Right forelimb (tissue), 1 donor: ENCODE measurements around the gene ZCCHC17.

Experiments used
- DNase-seq: peaks from one replicate; pipeline ENCODE4 v3.0.0-alpha.2; 2018

ZCCHC17 gene

DNA sequence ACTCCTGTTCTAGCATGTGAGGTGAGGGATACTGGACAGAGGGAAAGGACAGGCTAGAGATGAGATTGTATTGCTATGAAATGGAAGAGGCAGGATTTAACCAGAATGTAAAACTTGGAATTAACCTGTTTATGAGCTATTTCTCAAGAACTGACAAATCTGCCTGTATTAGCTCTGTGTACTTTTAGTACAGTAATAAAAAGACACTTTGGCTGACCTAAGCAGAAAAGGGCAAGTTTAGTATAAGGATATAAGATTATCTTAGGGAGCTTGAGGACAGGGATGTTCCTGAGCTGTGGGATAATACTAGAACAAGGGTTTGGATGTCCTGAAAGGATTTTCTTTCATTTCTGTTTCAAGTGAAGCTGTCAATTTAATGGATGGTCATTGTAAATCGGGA is 11.2 kb downstream of the ZCCHC17 start:
- DNase-seq: no peak

DNA sequence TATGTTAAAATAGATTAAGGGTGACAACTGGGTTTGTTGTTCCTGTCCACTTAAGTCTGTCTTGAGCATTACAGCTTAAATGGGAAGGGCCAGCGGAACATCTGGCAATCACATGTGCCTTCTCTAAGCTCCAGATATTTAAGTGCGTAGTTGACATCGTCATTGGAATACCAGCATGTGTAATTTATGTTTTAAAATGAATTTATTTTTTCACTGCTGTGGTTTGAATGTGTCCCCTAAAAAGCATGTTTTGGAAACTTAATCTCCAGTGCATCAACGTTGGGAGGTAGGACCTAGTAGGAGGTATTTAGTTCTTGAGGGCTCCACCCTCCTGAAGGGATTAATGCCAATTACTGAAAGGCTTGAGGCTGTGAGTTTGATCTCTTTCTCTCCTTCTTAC is 13.4 kb downstream of the ZCCHC17 start:
- DNase-seq: no peak

DNA sequence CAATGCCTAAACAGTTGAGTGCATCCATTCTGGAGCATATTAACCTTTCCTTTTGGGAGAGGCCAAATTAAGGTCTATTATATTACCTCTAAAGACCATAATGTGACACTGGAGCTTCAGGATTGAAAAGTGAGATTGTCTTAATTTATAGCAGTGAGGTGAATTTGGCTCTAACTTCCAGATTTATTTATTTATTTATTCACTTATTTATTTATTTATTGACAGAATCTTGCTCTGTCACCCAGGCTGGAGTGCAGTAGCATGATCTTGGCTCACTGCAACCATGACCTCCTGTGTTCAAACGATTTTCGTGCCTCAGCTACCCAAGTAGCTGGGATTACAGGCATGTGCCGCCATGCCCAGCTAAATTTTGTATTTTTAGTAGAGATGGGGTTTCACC is 19.1 kb downstream of the ZCCHC17 start:
- DNase-seq: no peak

DNA sequence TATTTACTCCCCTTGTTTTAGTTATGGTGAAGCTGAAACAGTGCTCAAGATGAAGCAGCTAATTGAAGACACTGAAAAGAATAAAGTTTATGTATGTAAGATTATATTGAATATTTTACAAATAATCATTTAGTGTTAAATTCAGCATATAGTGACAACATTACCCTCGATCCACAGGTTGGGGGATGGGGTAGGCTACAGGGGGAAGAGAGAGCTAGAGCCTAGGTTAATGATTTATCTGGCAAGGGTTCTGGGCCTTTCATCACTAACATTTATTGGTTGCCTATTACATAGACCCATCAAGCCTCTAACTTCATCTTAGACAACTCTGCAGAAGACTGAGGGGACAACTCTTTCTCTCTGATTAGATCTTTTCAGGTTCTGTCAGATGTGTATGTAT is 21.3 kb downstream of the ZCCHC17 start:
- DNase-seq: no peak

DNA sequence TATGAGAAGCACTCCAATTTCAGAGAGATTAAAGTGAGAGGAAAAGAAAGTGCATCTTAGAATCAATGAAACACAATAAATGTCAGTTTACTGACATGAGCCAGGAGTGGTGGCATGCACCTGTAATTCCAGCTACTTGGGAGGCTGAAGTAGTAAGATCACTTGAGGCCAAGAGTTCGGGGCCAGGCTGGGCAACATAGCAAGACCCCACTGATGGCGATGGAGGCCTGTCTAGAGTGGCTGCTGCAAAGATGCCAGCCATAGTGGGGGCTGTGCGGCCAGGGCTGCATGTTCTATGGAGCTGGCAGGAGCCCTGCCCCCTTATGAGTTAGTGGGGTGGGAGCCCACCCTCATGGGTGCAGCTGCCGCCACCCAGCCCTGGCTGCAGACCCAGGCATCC is 27.3 kb downstream of the ZCCHC17 start:
- no peak for DNase-seq

DNA sequence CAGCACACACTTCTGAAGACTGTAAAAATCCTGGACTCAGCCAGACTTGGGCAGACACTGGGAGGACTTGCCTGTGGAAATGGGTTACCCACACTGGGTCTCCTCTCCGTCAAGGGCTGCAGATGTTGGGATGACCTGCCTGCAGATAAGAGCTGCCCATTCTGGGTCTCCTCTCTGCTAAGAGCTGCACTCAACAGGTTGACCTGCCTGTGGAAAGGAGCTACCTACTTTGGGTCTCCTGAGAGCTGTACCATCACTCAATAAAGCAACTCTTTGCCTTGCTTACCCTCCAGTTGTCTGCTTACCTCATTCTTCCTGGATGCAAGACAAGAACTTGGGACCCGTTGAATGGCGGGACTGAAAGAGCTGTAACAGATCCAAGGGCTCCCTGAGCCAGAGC is 28.2 kb downstream of the ZCCHC17 start:
- DNase-seq: no peak

DNA sequence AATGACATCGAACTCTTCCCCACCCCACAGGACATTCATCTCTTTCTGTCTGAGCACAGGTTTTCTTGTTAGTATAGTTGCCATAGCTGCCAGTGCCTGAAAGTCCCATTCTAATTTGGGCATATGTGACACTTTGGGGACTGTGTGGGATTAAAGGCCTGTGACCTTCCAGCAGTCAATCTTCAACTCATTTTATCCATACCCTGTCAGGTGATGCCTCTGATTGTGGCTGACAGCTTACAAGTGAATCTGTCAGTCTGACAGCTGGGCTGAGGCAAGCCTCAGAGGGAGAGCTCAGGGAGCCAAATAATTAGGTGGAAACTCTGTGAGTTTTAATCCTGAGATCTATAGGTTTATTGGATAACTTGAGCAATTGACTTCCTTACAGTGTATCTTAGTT is 29.6 kb downstream of the ZCCHC17 start:
- DNase-seq: no peak

DNA sequence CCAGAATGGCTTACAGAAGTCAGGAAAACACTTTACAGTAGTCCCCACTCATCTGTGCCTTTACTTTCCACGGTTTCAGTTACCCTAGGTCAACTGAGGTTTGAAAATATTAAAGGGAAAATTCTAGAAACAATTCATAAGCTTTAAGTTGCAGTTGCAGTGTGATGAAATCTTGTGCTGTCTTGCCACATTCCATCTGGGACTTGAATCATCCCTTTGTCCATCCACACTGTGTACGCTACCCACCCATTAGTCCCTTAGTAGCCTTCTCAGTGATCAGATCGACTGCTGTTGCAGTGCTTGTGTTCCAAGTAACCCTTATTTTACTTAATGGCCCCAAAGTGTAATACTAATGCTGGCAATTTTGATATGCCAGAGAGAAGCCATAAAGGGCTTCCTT is 30.5 kb downstream of the ZCCHC17 start:
- DNase-seq: no peak

DNA sequence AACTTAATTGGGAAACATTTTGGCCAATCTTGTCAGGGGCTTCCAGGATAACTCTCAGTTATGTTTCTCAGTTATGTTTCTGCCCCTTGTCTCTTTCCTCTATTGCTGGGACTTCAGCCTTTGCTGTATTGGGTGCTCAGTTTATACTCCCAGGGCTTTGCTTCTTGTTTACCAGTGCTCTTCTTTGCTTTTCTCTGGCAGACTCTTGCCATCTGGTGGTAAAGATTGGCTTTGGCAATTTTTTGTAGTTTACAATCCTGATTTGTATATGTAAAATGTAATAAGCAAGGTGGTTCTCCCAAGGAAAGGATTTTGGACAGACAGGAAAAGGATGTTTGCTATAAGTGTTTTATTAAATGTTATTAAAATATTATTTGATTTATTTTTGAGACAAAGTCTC is 38.2 kb downstream of the ZCCHC17 start:
- DNase-seq: no peak

DNA sequence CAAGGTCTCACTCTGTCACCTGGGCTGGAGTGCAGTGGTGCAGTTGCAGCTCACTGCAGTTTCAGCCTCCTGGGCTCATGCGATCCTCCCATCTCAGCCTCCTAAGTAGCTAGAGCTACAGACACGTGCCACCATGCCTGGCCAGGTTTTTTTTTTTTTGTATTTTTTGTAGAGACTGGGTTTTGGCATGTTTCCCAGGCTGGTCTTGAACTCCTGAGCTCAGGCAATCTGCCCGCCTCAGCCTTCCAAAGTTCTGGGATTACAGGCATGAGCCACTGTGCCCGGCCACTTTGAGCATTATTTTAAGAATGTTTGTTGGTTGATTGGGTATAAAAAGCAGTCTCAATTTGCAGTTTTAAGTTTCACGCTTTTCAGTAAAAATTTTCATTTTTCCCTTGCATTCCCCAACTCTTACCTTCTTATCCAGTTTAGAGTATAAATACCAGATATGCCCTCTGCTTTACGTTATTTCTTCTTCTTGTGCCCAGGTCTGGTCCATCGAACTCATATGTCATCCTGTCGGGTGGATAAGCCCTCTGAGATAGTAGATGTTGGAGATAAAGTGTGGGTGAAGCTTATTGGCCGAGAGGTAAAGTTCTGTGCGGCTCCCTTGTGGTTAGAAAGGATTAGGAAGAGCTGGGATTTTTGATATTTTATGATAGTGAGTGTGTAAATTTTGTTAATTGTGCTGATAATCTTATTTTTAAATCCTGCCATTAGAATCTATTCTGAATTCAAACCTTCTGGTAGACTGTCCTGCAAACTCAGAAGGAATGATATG is 40.0 kb downstream of the ZCCHC17 start:
- DNase-seq: no peak

DNA sequence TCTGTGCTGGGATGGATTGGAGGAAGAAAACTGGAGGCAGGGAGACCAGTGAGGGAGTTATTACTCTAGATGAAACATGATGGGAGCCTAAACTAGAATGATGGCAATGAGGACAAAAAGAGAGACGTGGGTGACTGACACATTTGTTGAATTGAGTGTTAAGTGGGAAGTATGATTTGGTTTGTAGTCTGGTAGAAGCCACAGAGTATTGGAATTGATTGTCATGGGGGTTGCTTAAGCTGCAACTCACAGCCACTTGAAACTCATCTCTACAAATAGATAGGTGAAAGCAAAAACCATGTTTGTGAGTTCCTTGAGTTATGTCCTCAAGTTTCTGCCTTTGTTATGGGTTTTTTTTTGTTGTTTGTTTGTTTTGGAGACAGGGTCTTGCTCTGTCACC is 47.7 kb downstream of the ZCCHC17 start:
- DNase-seq: no peak

DNA sequence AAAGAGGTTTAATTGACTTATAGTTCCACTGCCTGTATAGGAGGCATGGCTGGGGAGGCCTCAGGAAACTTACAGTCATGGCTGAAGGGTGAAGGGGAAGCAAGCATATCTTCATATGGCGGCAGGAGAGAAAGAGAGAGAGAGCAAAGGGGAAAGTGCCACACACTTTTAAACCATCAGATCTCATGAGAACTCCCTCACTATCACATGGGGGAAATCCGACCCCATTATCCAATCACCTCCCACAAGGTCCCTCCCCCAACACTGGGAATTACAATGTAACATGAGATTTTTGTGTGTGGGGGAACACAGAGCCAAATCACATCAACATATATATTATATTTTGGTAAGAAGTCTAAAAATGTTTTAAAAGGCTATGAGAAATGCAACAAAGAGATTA is 48.8 kb downstream of the ZCCHC17 start:
- DNase-seq: no peak

DNA sequence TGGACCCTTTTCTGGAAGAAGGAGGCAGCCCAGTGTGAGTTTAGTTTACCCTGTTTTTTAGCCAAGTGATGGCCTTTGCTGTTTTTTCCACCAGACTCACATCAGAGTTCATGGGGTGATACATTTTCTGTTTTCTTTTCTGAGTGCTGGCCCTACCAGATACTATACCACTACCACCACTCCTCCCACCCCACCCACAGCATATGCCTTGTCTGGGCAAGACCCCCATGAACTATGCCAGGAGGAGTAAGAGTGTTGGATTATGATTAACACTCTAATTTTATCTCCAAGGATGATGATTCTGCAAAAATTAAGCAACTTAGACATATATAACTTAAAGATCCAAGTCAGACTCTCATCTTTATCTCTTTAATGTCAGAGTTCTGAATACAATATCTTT is 50.0 kb downstream of the ZCCHC17 start:
- DNase-seq: no peak

DNA sequence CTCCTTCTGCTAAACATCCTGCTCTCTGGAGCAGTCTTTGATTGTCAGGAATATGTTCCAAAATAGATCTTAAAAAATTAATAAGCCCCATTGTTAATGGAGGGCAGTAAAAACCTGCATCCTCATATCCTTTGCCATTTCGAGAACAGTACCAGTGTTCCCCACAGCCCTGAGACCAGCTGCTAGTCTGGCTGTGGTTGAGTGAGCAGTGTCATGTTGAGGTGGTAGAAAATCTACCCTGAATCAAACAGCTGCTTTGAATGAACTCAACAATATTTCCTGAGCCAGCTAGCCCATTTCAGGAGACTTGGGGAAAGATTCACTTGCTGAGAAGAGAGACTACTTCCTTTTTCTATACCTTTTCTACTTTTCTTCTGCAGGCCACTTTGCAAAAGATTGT is 51.6 kb downstream of the ZCCHC17 start:
- no peak for DNase-seq

DNA sequence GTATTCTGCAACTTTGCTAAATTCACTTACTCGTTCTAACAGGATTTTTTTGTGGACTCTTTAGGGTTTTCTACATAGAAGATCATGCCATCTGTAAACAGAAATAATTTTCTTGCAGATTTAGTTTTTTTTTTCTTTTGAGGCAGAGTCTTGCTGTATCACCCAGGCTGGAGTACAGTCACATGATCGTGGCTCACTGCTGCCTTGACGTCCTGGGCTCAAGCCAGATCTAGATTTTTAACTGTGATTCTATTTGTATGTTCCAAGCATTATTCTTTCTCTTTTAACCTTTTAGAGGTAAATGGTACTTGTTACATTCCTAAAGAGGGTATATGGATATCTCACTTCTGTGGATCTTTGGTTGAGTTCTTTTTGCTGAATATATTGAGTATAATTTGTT is 57.5 kb downstream of the ZCCHC17 start:
- DNase-seq: no peak

DNA sequence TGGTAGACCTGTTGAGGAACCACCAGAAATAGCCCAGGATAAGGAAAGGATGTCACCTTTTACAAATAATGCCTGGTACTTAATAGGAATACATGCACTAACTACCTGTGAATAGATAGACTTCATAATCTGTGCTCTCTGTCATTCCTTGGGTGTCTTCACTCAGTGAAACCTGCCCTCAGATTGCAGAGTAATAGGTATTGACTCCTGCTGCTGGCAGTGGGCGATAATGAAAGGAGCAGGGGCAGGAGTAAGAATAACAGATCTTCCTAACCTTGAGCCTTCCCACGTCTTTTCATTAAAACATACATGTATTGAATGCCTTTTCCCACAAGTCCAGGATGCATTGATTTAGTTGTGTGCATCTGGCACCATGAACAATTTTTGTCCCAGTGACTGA is 59.6 kb downstream of the ZCCHC17 start:
- DNase-seq: no peak

DNA sequence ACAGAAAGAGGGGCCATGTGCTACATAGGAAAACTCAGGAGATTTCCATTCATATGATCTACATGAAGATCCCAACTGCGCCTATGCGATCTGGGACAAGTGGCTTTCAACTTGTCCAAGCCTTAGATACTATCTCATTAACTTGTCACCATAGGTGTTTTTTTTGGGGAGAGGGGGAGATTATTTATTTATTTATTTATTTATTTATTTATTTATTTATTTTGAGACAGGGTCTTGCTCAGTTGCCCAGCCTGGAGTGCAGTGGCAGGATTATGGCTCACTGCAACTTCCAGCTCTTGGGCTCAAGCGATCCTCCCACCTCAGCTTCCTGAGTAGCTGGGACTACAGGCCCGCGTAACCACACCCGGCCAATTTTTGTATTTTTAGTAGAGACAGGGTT is 64.8 kb downstream of the ZCCHC17 start:
- DNase-seq: no peak

DNA sequence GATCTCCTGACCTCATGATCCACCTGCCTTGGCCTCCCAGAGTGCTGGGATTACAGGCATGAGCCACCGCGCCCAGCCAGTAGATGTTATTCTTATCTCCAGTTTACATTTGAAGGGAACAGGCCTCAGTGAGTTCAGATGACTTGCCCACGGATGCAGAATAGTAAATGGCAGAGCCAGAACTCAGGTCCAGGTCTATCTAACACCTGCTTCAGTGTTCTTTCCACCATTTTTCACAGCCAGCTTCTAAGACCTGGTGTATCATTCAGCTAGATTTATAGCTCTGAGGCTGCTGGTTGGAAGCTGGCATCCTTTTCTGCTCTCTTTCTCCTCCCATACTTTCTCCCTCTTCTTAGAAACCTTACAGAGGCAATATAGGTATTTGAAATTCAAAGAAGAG is 65.2 kb downstream of the ZCCHC17 start:
- no peak for DNase-seq

DNA sequence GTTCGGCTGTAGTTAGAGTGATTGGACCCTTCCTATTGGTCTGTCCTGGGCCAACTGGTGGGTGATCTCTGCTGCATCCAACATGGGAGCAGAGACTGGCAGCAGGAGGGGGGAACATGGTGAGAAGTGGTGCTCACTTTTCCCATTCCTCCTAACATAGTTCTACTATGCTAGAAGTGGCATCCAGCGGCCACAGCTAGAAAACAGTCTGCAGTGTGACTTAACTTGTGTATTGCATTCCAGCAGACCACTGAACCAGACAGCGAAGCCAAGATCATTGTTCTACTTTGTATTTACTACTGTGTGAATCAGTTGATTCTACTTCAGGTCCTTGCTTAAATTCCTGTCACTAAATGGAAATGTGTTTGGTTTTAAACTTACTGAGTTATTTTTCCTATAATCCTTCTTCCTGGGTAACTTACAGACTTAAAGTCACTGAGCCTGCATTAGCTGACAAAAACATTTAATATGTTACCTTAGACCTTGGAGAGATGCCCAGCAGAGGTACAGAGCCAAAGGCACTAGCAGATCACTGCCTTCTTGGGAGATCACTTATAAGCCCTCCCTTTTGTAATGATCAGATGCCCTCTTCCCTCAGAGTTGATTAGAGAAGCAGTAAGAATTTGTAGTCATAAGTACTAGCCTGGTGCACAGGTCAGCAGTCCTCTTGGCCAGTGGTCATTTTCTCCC is 67.9 kb downstream of the ZCCHC17 start:
- no peak for DNase-seq

DNA sequence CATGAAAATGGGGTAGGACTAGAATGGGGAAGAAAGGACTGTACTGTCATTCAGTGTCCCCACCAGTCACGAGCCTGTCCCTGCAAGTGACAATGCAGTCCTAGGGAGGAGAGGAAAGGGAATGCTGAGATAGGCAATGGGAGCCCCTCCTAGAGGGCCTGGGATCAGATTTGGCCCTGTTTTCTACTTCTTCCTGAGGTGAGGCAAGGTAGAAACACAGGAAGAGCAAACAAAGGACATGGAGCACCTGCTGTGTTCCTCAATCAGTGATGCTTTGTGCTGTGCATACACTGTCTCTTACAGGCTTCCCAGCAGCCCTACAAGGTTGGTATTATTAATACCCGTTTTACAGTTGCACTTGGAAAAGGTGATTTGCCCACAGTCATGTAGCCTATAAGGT is 70.0 kb downstream of the ZCCHC17 start:
- DNase-seq: no peak

DNA sequence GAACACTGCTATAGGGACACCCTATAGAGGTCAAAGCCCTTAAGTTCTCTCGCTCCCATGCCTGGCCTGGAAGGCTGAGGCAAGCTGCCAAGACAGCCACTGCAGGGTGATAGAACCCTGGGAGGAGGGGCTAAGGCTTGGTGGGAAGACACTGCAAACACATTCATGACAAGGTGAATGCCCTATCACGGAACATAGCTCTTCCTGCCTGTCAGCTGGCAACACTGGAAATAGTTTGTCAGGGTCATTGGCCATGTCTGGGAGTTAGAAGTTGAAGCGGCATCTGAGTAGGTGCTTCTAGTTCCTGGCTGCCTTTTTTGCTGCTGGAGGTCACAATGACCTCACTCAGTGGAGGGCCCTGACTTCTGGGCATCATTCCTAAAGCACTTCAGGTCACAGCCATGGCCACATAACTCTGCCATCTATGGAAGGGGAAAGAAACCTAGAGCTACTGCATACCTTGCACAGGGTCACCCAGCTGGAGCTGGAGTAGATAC is 71.8 kb downstream of the ZCCHC17 start:
- DNase-seq: no peak

DNA sequence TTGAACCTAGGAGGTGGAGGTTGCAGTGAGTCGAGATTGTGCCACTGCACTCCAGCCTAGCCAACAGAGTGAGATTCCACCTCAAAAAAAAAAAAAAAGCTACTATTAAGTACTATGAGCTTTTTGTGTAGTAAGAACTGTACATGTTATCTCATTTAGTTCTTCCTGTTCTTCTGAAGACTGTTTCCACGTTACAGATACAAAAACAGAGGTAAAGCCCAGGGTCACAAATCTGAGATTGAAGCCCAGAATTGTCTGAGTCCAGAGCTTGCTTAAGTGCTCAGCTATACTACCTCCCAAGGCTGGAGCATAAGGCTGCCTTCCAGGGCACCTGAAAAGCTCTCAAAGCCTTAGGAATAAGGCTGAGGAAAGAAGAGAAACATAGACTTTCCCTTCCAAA is 73.2 kb downstream of the ZCCHC17 start:
- no peak for DNase-seq

DNA sequence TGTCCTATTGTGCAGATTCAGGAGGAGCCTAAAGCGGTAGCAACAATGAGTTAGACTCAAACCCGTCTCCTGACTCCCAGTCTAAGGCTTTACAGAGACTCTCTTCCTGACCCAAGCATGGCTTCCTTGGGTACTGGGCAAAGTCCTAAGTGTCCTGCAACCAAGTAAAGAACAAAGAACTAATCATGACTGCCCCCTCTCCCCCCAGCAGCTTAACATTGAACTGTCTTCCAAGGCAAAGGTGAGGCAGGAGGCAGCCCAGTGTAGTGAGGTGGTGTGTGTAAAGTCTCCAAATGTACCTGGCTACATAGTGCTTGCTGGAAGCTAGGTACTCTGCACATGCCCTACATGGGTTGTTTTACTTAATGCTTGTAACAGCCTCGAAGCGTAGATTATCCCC is 73.7 kb downstream of the ZCCHC17 start:
- no peak for DNase-seq

DNA sequence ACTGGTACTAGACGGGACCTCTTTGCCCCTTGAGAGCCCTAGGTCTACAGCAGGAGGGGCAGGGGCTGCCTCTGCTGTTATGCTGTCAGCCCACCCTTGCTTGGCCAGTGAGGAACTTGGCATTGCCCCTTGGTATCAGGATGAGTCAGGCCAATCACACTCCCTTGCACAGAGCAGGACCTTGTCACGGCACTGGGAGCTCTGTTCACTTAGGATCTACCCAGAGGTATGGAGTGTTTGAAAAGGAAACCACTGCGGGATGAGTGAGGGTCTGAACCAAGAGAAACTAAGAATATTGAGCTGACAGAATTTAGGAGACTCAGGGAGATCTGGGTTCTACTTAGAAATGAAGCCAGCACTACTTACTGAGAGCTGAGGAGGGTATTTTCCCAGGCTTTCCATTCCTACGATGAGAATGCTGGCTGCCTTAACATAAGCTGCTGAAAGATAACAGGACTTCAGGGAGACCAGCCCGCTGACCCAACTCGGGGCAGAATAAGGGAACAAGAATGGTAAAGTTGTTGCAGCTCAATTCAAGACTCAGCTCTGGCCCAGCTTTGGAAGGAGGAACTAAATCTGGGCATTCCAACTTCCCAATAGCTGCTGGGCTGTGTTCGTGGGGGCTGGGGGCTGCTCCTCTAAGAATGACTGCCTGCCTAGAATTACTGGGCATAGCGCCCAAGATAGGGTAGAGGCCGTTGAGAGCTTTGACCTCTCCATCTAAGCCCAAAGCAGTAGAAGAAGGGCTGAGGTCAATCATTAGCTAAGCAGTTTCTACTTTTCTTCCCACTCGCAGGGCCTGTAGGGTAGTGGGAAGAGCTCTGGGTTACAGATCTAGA is 74.5 kb downstream of the ZCCHC17 start:
- no peak for DNase-seq
